ENCODE results near the gene APBA3.
A peak's percentile ranks its signal among the peaks of the same experiment; 100 is the strongest.

The APBA3 gene

DNA sequence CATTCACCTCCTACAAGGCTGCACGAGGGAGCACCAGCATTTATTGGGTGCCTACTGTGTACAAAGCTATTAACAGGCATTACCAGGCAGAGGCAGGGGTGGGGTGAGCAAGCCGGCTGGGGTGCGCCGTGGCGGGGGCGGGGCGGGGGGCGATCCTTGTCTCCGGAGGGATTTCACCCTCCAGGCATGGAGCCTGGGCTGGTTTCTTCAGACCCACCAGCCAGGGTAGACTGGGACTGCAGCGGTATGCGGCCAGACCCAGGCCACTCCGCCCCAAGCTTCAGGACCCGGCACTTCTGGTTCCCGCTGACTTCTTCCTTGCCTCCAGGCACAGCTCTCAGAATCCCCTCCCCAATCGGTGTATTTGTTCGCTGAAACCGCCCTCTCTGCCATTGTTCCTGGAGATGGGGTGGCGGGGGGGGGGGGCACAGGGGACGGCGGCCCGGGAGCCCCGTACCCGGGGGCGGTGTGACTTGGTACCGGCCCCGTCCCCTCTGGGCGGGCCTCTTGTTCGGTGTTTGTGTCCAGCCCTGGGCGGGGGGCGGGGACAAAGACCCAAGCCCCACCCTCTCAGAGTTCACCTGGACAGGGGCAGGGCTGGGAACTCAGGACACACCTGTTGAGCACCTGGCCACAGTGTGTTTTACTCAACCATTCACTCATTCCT, 38.9 kb downstream of the APBA3 start:
- Histone ChIP-seq H3K9ac (no peak overlapping the region), H3K36me3 (no peaks in the 10 kb centered on the region), H3K27ac (no peak overlapping the region), H3K4me2 (peak overlapping the region; percentile 75; the same call in 1 of the 2 replicates), H3K9me3 (no peaks in the 10 kb centered on the region), H3K4me3 (no peak overlapping the region), H4K20me1 (no peaks in the 10 kb centered on the region), H3K27me3 (peaks cover 29% of the 10 kb centered on the region), H3K4me1 (peaks cover 35% of the 10 kb centered on the region)
- no peak for TF ChIP-seq Cebpa-rat (IDR thresholded peaks at IDR 0.05)

DNA sequence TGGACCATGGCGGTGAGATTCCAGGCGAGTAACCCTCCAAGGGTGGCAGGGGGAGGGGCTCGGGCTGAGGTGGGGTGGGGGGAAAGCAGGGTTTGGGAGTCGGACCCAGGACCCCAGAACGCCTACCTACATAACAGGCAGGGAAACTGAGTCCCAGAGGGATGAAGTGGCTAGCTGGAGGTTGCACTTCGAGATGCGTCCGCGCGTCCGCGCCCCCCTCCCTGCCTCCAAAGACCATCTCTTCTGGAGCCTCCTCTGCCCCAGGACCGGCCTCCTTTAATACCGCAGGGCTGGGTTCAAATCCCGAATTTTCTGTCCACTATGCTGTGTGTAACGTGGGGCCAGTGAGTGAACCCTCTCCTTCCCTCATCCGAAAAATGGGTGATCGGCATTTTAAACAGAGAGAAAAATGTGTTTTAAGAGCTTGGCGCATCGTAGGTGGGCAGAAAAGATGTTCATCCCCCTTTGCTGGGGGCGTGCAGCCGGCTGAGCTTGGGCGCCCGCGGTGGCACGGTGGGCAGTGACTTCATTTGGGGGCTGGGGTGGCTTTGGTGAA, 39.5 kb downstream of the APBA3 start:
- H3K9me3 ChIP-seq, result no peaks in the 10 kb centered on the region
- H3K27me3 ChIP-seq, result peaks cover 29% of the 10 kb centered on the region
- peak overlapping the region; percentile 75 for H3K4me2 ChIP-seq
- TF ChIP-seq Cebpa-rat (IDR thresholded peaks at IDR 0.05), result no peak
- H3K27ac ChIP-seq, result no peak overlapping the region
- peak overlapping the region; percentile 53; the same call in 1 of the 2 replicates for H3K4me3 ChIP-seq
- peaks cover 35% of the 10 kb centered on the region for H3K4me1 ChIP-seq
- no peaks in the 10 kb centered on the region for H4K20me1 ChIP-seq
- H3K9ac ChIP-seq, result no peak overlapping the region
- H3K36me3 ChIP-seq, result no peaks in the 10 kb centered on the region

DNA sequence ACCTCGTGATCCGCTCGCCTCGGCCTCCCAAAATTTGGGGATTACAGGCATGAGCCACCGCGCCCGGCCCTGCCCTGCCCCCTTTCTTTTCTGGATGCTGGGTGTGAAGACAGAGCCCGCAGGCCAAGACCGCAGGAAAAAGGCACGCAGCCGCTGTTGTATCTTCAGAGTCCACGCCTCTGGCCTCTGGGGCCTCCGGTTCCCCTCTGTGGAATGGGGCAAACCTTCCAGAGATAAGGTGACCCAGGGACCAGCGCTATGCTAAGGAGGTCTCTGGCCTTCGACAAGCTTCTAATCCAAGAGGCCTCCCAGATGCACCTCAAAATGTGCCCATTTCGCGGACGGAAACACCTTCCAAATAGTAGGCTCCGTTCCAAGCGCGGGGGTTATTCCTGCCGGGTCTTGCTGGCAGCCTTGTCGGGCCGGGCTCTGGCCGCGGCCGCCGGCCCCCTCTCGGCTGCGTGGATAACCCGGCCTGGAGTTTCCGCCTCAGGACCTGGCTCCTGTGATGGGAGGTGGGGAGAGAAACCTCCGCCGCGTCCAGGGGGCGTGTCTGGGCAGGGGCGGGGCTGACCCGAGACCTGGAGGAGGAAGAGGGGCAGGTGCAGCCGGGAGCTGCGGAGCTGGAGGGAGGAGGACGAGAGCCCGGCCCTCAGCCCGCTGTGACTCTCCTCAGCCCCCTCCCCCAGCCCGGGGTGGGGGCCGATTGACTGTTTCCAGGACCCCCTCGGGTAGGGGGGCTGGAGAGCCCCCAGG, 40.2 kb downstream of the APBA3 start:
- Histone ChIP-seq H3K9ac (no peak overlapping the region), H3K9me3 (no peaks in the 10 kb centered on the region), H3K36me3 (no peaks in the 10 kb centered on the region), H3K27ac (no peak overlapping the region), H3K4me1 (peaks cover 35% of the 10 kb centered on the region), H3K4me3 (peak overlapping the region; percentile 53; the same call in 1 of the 2 replicates), H4K20me1 (no peaks in the 10 kb centered on the region), H3K27me3 (peaks cover 29% of the 10 kb centered on the region), H3K4me2 (peak overlapping the region; percentile 75)
- no peak for TF ChIP-seq Cebpa-rat (IDR thresholded peaks at IDR 0.05)

DNA sequence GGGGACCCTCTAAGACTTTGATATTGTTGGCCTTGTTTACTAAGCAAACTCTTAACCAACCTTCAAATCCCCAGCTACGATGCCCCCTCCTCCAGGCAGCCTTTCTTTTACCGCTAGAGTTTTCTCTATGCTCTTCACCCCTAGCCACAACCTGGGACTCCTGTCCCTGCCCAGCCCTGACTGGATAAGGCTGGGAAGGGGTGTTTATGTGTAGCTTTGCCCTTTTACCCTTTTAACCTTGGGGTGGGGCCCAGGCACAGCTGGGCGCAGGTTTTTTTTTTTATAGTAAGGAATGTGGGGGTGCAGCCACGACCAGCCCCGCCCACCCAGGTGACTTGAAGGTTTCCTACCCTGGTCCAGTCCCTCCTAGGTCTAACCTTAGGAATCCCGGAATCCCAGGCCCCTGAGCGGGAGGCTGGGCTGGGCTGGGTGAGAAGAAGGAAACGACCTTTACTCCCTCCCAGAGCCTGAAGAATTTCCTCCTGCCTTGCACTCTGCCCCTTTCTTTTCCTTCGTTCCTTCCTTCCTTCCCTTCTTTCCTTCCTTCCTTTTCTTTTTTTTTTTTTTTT, 41.1 kb downstream of the APBA3 start:
- Histone ChIP-seq H3K27ac (no peak overlapping the region), H3K4me1 (peaks cover 35% of the 10 kb centered on the region), H3K9me3 (no peaks in the 10 kb centered on the region), H3K9ac (no peak overlapping the region), H3K4me3 (no peak overlapping the region), H4K20me1 (no peaks in the 10 kb centered on the region), H3K4me2 (no peak overlapping the region), H3K36me3 (no peaks in the 10 kb centered on the region), H3K27me3 (peaks cover 29% of the 10 kb centered on the region)
- TF ChIP-seq Cebpa-rat (IDR thresholded peaks at IDR 0.05), result no peak

DNA sequence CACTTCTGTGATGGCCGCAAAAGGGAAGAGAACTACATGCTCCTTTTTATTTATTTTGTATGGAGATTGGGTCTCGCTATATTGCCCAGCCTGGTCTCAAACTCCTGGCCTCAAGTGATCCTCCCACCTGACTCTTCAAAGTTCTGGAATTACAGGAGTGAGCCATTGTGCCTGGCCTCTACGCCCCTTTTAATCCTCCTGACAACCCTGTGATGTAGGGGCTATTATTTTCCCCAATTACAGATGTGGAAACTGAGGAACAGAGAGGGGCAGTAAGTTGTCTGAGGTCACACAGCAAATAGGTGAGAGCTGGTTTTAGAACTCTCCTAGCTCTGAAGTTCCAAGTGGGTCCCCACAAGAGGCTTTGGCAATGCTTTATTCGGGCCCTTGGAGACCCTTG, 41.6 kb downstream of the APBA3 start:
- Histone ChIP-seq H3K4me1 (peaks cover 30% of the 10 kb centered on the region), H3K36me3 (no peaks in the 10 kb centered on the region), H3K4me2 (no peak overlapping the region)

DNA sequence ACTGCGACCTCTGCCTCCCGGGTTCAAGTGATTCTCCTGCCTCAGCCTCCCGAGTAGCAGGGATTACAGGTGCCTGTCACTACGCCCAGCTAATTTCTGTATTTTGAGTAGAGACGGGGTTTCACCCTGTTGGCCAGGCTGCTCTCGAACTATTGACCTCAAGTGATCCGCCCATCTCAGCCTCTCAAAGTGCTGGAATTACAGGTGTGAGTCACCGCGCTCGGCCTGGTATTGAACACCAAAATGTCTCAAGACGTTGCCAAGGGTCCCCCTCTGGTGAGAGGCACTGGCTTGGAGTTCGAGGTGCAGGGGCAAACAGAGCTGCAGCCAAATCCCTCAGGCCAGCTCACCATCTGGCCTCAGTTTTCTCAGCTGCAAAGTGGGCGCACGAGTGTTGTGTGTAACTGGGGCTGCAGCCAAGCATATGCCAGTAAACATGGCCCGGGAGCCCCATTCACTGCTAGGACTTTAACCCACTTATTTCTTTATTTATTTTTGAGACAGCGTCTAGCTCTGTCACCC, 45.3 kb downstream of the APBA3 start:
- Histone ChIP-seq H3K27ac (no peak overlapping the region), H3K27me3 (peaks cover 8% of the 10 kb centered on the region), H3K36me3 (no peaks in the 10 kb centered on the region), H4K20me1 (no peaks in the 10 kb centered on the region), H3K9me3 (no peaks in the 10 kb centered on the region), H3K4me2 (no peak overlapping the region), H3K4me3 (no peak overlapping the region), H3K4me1 (peaks cover 20% of the 10 kb centered on the region), H3K9ac (no peak overlapping the region)
- TF ChIP-seq Cebpa-rat (IDR thresholded peaks at IDR 0.05), result no peak

More for the DNA sequence above, 41.6 kb downstream of the APBA3 start:
- no peak overlapping the region for H3K9ac ChIP-seq
- H3K9me3 ChIP-seq, result no peaks in the 10 kb centered on the region
- no peak overlapping the region for H3K27ac ChIP-seq
- no peaks in the 10 kb centered on the region for H4K20me1 ChIP-seq
- peaks cover 29% of the 10 kb centered on the region for H3K27me3 ChIP-seq
- H3K4me3 ChIP-seq, result no peak overlapping the region
- no peak for TF ChIP-seq Cebpa-rat (IDR thresholded peaks at IDR 0.05)

DNA sequence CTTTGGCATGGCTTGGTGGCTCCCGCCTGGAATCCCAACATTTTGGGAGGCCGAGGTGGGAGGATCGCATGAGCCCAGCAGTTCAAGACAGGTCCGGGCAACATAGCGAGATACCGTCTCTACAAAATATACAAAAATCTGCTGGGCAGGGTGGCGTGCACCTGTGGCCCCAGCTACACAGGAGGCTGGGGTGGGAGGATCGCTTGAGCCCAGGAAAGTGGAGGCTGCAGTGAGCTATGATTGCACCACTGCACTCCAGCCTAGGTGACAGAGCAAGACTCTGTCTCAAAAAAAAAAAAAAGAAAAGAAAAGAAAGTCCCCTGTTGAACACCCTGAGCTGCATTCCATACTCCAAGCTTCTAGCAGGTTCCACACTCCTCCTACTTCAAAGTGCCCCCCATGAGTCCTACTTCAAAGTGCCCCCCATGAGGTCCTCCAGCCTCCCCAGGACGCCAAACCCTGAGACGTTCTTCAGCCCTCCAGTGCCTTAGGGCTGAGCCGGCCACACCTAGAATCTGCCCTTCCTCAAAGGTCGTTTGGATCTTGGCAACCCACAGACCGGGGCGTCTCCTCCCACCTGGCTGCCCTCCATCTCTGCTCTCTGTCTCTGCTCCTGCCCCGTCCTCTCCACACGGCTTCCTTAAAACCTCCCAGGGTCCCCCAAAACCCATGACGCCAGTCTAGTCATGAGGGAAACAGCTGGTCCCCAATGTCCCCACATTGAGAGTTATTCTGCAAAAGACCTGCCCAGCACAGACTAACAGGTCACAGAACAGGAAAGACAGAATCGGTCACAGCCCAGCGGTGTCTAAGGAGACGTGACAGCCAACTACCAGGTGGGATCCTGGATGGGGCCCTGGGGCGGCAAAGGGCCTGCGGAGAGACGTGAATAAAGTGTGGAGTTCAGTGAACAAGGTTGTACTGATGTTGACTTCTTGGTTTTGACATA, 48.6 kb downstream of the APBA3 start:
- Histone ChIP-seq H3K9ac (no peak overlapping the region), H3K4me2 (peak overlapping the region; percentile 36), H3K4me1 (peaks cover 13% of the 10 kb centered on the region), H3K27me3 (no peaks in the 10 kb centered on the region), H3K27ac (no peak overlapping the region), H3K36me3 (no peaks in the 10 kb centered on the region), H4K20me1 (no peaks in the 10 kb centered on the region), H3K4me3 (no peak overlapping the region), H3K9me3 (no peaks in the 10 kb centered on the region)
- no peak for TF ChIP-seq Cebpa-rat (IDR thresholded peaks at IDR 0.05)

DNA sequence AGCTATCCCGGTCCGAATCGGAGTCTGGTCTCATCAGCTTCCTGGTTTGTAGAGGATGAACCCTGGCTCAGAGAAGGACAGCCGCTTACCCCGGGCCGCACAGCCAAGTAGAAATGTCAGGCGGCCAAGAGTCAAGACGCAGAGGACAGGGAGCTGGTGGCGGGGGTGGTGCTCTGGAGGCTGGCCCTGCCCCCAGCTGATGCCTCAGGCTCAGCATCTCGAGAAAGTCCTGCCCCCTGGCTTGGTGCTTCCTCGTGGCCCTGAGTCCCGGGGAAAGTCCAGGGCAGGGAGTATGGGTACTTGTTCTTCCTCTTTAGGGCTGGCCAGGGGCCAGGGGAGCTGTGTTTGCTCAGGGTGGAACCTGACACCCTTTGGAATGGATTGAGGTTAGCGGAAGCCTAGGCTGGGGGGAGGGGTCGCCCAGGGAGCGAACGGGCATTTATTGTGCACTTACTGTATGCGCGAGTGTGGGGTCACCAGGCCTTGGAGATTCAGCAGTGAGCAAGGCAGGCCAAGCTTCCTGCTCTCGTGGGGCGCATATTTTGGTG, 51.2 kb downstream of the APBA3 start:
- Histone ChIP-seq H3K9me3 (no peaks in the 10 kb centered on the region), H3K27ac (no peak overlapping the region), H4K20me1 (no peaks in the 10 kb centered on the region), H3K4me1 (peaks cover 13% of the 10 kb centered on the region), H3K4me2 (no peak overlapping the region), H3K27me3 (no peaks in the 10 kb centered on the region), H3K36me3 (no peaks in the 10 kb centered on the region), H3K4me3 (no peak overlapping the region), H3K9ac (no peak overlapping the region)
- no peak for TF ChIP-seq Cebpa-rat (IDR thresholded peaks at IDR 0.05)

All from BLaER1 (cell line).